ENCODE measurements around the gene TEX101. TPM values are rescaled to one million over a fixed set of nuclear protein-coding genes. Genes with fewer than 3 reads are reported as not detected.
A peak's percentile ranks its signal among the peaks of the same experiment; 100 is the strongest.

Gene TEX101
- total RNA-seq, 1 experiment from 2014 or later, result not detected

DNA sequence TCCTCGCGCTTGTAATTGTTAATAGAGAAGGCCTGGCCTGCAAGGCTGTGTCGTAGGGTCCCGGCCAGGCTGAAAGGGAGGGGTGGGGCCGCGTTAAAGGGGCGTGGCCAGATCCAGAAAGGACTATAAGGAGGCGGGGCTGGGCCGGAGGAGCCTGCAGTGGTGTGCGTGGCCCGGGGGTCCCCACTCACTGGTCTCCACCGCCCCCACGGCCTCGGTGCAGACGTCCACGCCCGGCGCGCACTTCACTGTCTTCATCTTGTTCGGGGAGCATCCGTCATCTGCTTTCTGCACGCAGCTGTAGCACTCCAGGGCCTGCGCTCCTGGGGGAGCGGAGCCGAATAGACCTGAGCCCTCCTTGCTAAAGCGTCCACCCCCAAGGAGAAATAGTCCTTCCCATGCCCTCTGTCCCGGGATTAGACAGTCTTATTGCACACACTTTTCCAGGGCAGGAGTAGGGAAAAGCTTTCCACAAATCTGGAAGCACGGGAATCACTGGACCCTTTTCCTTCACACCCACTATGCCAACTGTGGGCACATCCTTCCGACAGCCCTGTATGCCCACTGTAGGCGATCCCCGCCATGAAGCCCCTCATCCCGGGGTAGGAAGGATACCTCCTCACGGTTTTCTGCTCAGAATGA lies 49.6 kb downstream of the TEX101 start:
- Mint-ChIP-seq H3K27me3 (ENCODE audit: low read depth) (peaks cover 48% of the 10 kb centered on the region), H3K27ac (peak overlapping the region; percentile 6 to 99 (median 95); a peak in 4 of 7 replicates)
- TF ChIP-seq, protein P1, sequence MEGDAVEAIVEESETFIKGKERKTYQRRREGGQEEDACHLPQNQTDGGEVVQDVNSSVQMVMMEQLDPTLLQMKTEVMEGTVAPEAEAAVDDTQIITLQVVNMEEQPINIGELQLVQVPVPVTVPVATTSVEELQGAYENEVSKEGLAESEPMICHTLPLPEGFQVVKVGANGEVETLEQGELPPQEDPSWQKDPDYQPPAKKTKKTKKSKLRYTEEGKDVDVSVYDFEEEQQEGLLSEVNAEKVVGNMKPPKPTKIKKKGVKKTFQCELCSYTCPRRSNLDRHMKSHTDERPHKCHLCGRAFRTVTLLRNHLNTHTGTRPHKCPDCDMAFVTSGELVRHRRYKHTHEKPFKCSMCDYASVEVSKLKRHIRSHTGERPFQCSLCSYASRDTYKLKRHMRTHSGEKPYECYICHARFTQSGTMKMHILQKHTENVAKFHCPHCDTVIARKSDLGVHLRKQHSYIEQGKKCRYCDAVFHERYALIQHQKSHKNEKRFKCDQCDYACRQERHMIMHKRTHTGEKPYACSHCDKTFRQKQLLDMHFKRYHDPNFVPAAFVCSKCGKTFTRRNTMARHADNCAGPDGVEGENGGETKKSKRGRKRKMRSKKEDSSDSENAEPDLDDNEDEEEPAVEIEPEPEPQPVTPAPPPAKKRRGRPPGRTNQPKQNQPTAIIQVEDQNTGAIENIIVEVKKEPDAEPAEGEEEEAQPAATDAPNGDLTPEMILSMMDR (conservative IDR thresholded peaks at IDR 0.05), result no peak

More for the DNA sequence above, 49.6 kb downstream of the TEX101 start:
- Histone ChIP-seq H4K91ac (ENCODE audit: insufficient read length, low read depth, low read length) (no peak overlapping the region), H3K27me3 (ENCODE audit: insufficient read depth, low read length) (no peaks in the 10 kb centered on the region; the same call in 1 of the 2 replicates), H3K4me1 (ENCODE audit: insufficient read depth, low read length) (no peaks in the 10 kb centered on the region), H3K14ac (ENCODE audit: insufficient read depth, low read length) (no peak overlapping the region), H3K27ac (ENCODE audit: insufficient read length, low read depth, low read length) (no peak overlapping the region), H3K4ac (ENCODE audit: low read depth, low read length) (no peak overlapping the region), H3K18ac (ENCODE audit: insufficient read length, low read depth, low read length) (no peak overlapping the region), H3K4me2 (ENCODE audit: insufficient read depth, insufficient read length, low read length) (peak overlapping the region; percentile 78), H4K8ac (replicated peaks; ENCODE audit: insufficient read length, low read depth, low read length) (no peak overlapping the region), H3K56ac (ENCODE audit: insufficient read length, low read depth, low read length) (no peak overlapping the region), H3K23ac (ENCODE audit: insufficient read length, low read depth, low read length) (no peak overlapping the region), H3K23me2 (ENCODE audit: insufficient read length, low read depth, low read length, poor library complexity, severe bottlenecking) (peaks cover 11% of the 10 kb centered on the region), H2BK120ac (ENCODE audit: low read depth, low read length, poor library complexity, severe bottlenecking) (no peak overlapping the region), H2AK5ac (ENCODE audit: insufficient read length, low read length) (no peak overlapping the region), H2BK5ac (ENCODE audit: insufficient read length, low read length) (no peak overlapping the region), H3K9ac (ENCODE audit: extremely low read depth, insufficient read length, low read length) (no peak overlapping the region), H4K20me1 (ENCODE audit: control insufficient read depth, insufficient read depth, insufficient read length) (no peaks in the 10 kb centered on the region), H2BK20ac (ENCODE audit: low read depth, low read length, poor library complexity, severe bottlenecking) (no peak overlapping the region), H2BK12ac (ENCODE audit: insufficient read length, low read depth, low read length) (no peak overlapping the region), H3K79me2 (ENCODE audit: insufficient read depth, low read length) (no peaks in the 10 kb centered on the region), H2BK15ac (ENCODE audit: low read depth, low read length) (no peak overlapping the region), H2AFZ (ENCODE audit: low read length) (no peak overlapping the region), H3K79me1 (ENCODE audit: insufficient read depth, low read depth, low read length, poor library complexity, severe bottlenecking) (no peaks in the 10 kb centered on the region), H4K5ac (ENCODE audit: insufficient read length, low read depth, low read length) (no peak overlapping the region), H3T11ph (ENCODE audit: low read length) (no peak overlapping the region), H3K9me3 (ENCODE audit: control insufficient read depth, low read depth, low read length) (no peaks in the 10 kb centered on the region)
- DNase-seq, result no peak
- Mint-ChIP-seq H3K4me3 (peak overlapping the region; percentile 81 to 91), H3K4me1 (peaks cover 11 to 14% of the 10 kb centered on the region in 2 experiments), H3K36me3 (ENCODE audit: insufficient read depth in 1 of 3, low read depth in 3 of 3) (no peaks in the 10 kb centered on the region; a peak in 2 of 7 replicates), H3K9me3 (no peaks in the 10 kb centered on the region)
- WGBS (ENCODE audit: extremely low coverage, insufficient read length, low lambda C conversion rate), result no CpG with 5 or more reads among the region's 33 CpGs

Measured in H9 (cell line).